HepG2 (cell line): ENCODE data around the gene PSAPL1. TPM values are rescaled to one million over a fixed set of nuclear protein-coding genes. Genes with fewer than 3 reads are reported as not detected.

Experiments
- ATAC-seq: fragments of 200-7000 bp; cut with Tn5 transposase; 3 replicates; pipeline ENCODE4 v1.9.1; 2020; ENCODE audit warnings: mild to moderate bottlenecking, moderate library complexity
- BruUV-seq: library from RNA; stranded (reverse); fragments of 400-500 nt; replicated peaks from 2 replicates; lab custom pipeline; 2021; lab: Mats Ljungman, UMichigan
- CTCF ChIA-PET: fragments of 300-600 bp; formaldehyde crosslinking; extraction: SDS; loops from one replicate; lab custom pipeline; 2021; ENCODE audit warnings: low total read pairs, inconsistent platforms, low intra/inter-chr PET ratio; lab: Yijun Ruan, JAX
- POLR2A ChIA-PET: fragments of 350-600 bp; sonication (Branson Sonifier 250); formaldehyde crosslinking; loops from one replicate; lab custom pipeline; 2020; ENCODE audit warnings: antibody characterized with exemption, inconsistent platforms; lab: Yijun Ruan, JAX
- DNase-seq: peaks from one replicate; pipeline ENCODE4 v3.0.0-alpha.2; 2015; ENCODE audit warnings: low spot score
- FAIRE-seq: peaks from 3 replicates; lab custom pipeline; 2011; peaks lifted over from hg19 to GRCh38; lab: Jason Lieb, UNC
- H2AFZ ChIP-seq: one replicate; pipeline ENCODE4 v1.6.1; 2011; ENCODE audit warnings: low read length, inconsistent platforms
- H3K27ac ChIP-seq: fragments of 300-600 bp; 3 replicates; pipeline ENCODE4 v1.8.0; 2011; ENCODE audit warnings: mixed run types, mild to moderate bottlenecking, mixed read lengths, low read length, inconsistent platforms; ENCODE audit not compliant: insufficient read depth; ENCODE audit errors: extremely low read length
- H3K27me3 ChIP-seq, 2 experiments: fragments of 200-600 bp in 1 of 2; 2 replicates in 1 of 2; 3 replicates in 1 of 2; pipeline versions ENCODE4 v1.6.0 to v1.8.0; 2011; ENCODE audit warnings: low read length in 2 of 2, mild to moderate bottlenecking in 2 of 2, moderate library complexity in 2 of 2, inconsistent platforms in 1 of 2; ENCODE audit not compliant: insufficient read depth in 2 of 2, control insufficient read depth in 1 of 2
- H3K36me3 ChIP-seq, 2 experiments: fragments of 200-600 bp in 1 of 2; replicated peaks in 1 of 2; 2 replicates in 1 of 2; 3 replicates in 1 of 2; pipeline versions ENCODE4 v1.5.1 to v1.8.0; 2011; ENCODE audit warnings: low read length in 2 of 2, inconsistent platforms in 1 of 2; ENCODE audit not compliant: insufficient read depth in 2 of 2, control insufficient read depth in 1 of 2
- H3K4me1 ChIP-seq: 2 replicates; pipeline ENCODE4 v1.5.1; 2012; ENCODE audit warnings: low read length, inconsistent platforms; ENCODE audit not compliant: insufficient read depth
- H3K4me2 ChIP-seq: 2 replicates; pipeline ENCODE4 v1.6.0; 2011; ENCODE audit warnings: low read depth, low read length, inconsistent platforms
- H3K4me3 ChIP-seq, 3 experiments: fragments of 200-600 bp in 1 of 3; sonication (generic), shearing (Covaris generic) in 1 of 3; replicated peaks in 1 of 3; 2 replicates each; pipeline ENCODE4 v1.5.1; 2011 to 2016; ENCODE audit warnings: low read length in 3 of 3, inconsistent platforms in 2 of 3, low read depth in 2 of 3, mild to moderate bottlenecking in 2 of 3, control low read depth in 1 of 3, mixed read lengths in 1 of 3; ENCODE audit not compliant: insufficient read depth in 1 of 3
- H3K79me2 ChIP-seq: one replicate; pipeline ENCODE4 v1.6.1; 2011; ENCODE audit warnings: low read length, inconsistent platforms; ENCODE audit not compliant: insufficient read depth
- H3K9ac ChIP-seq: 2 replicates; pipeline ENCODE4 v1.6.0; 2011; ENCODE audit warnings: mild to moderate bottlenecking, low read depth, low read length, inconsistent platforms; ENCODE audit not compliant: insufficient read depth
- H3K9me3 ChIP-seq: 2 replicates; pipeline ENCODE4 v1.5.1; 2012; ENCODE audit warnings: mild to moderate bottlenecking, low read length
- H4K20me1 ChIP-seq: 2 replicates; pipeline ENCODE4 v1.6.0; 2011; ENCODE audit warnings: inconsistent platforms, mild to moderate bottlenecking, low read length, moderate library complexity; ENCODE audit not compliant: insufficient read depth
- DPF2 ChIP-seq: sonication (generic); formaldehyde crosslinking; IDR thresholded peaks from 2 replicates; pipeline ENCODE4 v1.4.0; 2020; ENCODE audit warnings: mild to moderate bottlenecking, low read depth, missing genetic modification reagents, borderline replicate concordance
- KAT7 ChIP-seq: IDR thresholded peaks from 2 replicates; pipeline ENCODE4 v1.6.1; 2018; ENCODE audit warnings: borderline replicate concordance, missing compliant biosample characterization
- NR2F6 ChIP-seq, 2 experiments: IDR thresholded peaks; 2 replicates each; pipeline ENCODE4 v1.6.1; 2016; ENCODE audit warnings: antibody characterized with exemption in 1 of 2, mild to moderate bottlenecking in 1 of 2
- REXO4 ChIP-seq: sonication (generic); formaldehyde crosslinking; IDR thresholded peaks from 2 replicates; pipeline ENCODE4 v1.8.0; 2022; ENCODE audit warnings: missing genetic modification reagents, mild to moderate bottlenecking, borderline replicate concordance
- SMYD3 ChIP-seq: sonication (generic); formaldehyde crosslinking; IDR thresholded peaks from 2 replicates; pipeline ENCODE4 v1.8.1; 2023; ENCODE audit warnings: mild to moderate bottlenecking, missing genetic modification reagents
- ZNF343 ChIP-seq: sonication (generic); formaldehyde crosslinking; IDR thresholded peaks from 2 replicates; pipeline ENCODE4 v1.4.0; 2020; ENCODE audit warnings: mild to moderate bottlenecking, missing genetic modification reagents
- ZNF510 ChIP-seq: sonication (generic); formaldehyde crosslinking; IDR thresholded peaks from 2 replicates; pipeline ENCODE4 v1.4.0; 2020; ENCODE audit warnings: low read depth, mild to moderate bottlenecking, missing genetic modification reagents
- ZNF740 ChIP-seq: sonication (generic); formaldehyde crosslinking; IDR thresholded peaks from 2 replicates; pipeline ENCODE4 v1.4.0; 2020; ENCODE audit warnings: missing genetic modification reagents
- WGBS: methylation state at CpG from one replicate; pipeline ENCODE4 v1.1.6; 2017; ENCODE audit warnings: low lambda C conversion rate; 5-methylcytosine and 5-hydroxymethylcytosine counted together
- in situ Hi-C: cut with HindIII; loops from 2 replicates; pipeline ENCODE4 v1.10.0; 2017; ENCODE audit warnings: low pct_unique_long_range_greater_than_20kb; ENCODE audit not compliant: extremely low pct_ligation_motif_present
- intact Hi-C: fragments of 100-400 bp; cut with micrococcal nuclease; formaldehyde crosslinking; loops from one replicate; pipeline ENCODE4 v1.10.0; 2022; ENCODE audit not compliant: unreplicated experiment
- polyA plus RNA-seq, 8 experiments: library from polyadenylated mRNA; depleted of rRNA in 3 of 8; stranded (reverse) in 7 of 8; unstranded in 1 of 8; fragments of >200 nt; fragmentation: Illumina TruSeq in 4 of 8; extraction: Trizol in 4 of 8; gene quantifications; 2 replicates each; pipeline versions ENCODE4 v1.2.1 to v1.2.3, GENCODE V29; 2011 to 2016; ENCODE audit warnings: low read depth in 4 of 8, missing spikeins in 1 of 8, mixed read lengths in 1 of 8; ENCODE audit not compliant: insufficient read depth in 1 of 8
- total RNA-seq, 5 experiments: library from RNA; depleted of rRNA; stranded (reverse); fragments of >200 nt; fragmentation: Illumina TruSeq; extraction: Trizol; gene quantifications; 2 replicates each; pipeline ENCODE4 v1.2.3, GENCODE V29; 2016; ENCODE audit warnings: low read depth in 1 of 5

PSAPL1 gene
- total and polyA plus RNA-seq, 2 of the 13 experiments (the other 11 are each of a cell fraction or from before 2014, with no cell fraction given), result 0.02 to 0.16 TPM

- Histone ChIP-seq H3K36me3 (no peaks in the 10 kb centered on the region), H3K79me2 (no peaks in the 10 kb centered on the region), H3K9ac (no peak overlapping the region), H3K9me3 (no peaks in the 10 kb centered on the region), H3K4me1 (no peaks in the 10 kb centered on the region)
- intact Hi-C loops, result no loop called here
- CTCF ChIA-PET, result no interaction called here
- ATAC-seq (peak; percentile 56), FAIRE-seq (no peak)
- POLR2A ChIA-PET, result no interaction called here
- in situ Hi-C loops, result no loop called here
- TF ChIP-seq NR2F6 (IDR thresholded peaks at IDR 0.05) (no peak), NR2F6 (CRISPR knock-in tag; IDR thresholded peaks at IDR 0.05) (no peak), ZNF510 (CRISPR knock-in tag) (no peak), SMYD3 (CRISPR knock-in tag) (no peak), KAT7 (CRISPR knock-in tag) (no peak), REXO4 (CRISPR knock-in tag) (no peak), DPF2 (CRISPR knock-in tag) (no peak), ZNF343 (CRISPR knock-in tag) (no peak)
- TF ChIP-seq, all 625 proteins: peak for 0
- Histone ChIP-seq H3K4me3 (no peak overlapping the region), H3K4me2 (no peak overlapping the region), H2AFZ (no peak overlapping the region), H4K20me1 (no peaks in the 10 kb centered on the region), H3K27me3 (peaks cover 2 to 51% of the 10 kb centered on the region in 2 experiments; a peak in 4 of 5 replicates), H3K27ac (no peak overlapping the region)
- DNase-seq, result no peak
- WGBS, result 2% methylated on average over 6 of the region's 12 CpGs
- no TSS peak for BruUV-seq
These were observed 45.0 kb downstream of the PSAPL1 start for GRCh38 chr4:7389719-7390118.

GRCh38 chr4:7389101-7389701, 45.5 kb downstream of the PSAPL1 start:
- H3K9ac ChIP-seq, result no peak overlapping the region
- H3K4me2 ChIP-seq, result no peak overlapping the region
- H3K4me3 ChIP-seq, result no peak overlapping the region
- in situ Hi-C loops, result no loop called here
- FAIRE-seq (no peak), ATAC-seq (no peak), DNase-seq (no peak)
- H3K27ac ChIP-seq, result no peak overlapping the region
- H3K36me3 ChIP-seq, result no peaks in the 10 kb centered on the region
- H3K27me3 ChIP-seq, result peaks cover 2 to 48% of the 10 kb centered on the region in 2 experiments; a peak in 4 of 5 replicates
- H3K9me3 ChIP-seq, result no peaks in the 10 kb centered on the region
- no peaks in the 10 kb centered on the region for H4K20me1 ChIP-seq
- WGBS, result 19% methylated on average over 7 of the region's 15 CpGs
- TF ChIP-seq ZNF740 (CRISPR knock-in tag), result no peak
- TF ChIP-seq, all 625 proteins: peak for 0
- Histone ChIP-seq H3K4me1 (no peaks in the 10 kb centered on the region), H2AFZ (no peak overlapping the region), H3K79me2 (no peaks in the 10 kb centered on the region)
- no TSS peak for BruUV-seq
- intact Hi-C loops, result no loop called here
- POLR2A ChIA-PET, result no interaction called here
- CTCF ChIA-PET, result no interaction called here
